ENCODE results near the gene GRIK3. TPM values are rescaled to one million over a fixed set of nuclear protein-coding genes. Genes with fewer than 3 reads are reported as not detected.
"Not testable (repeated sequence)": the region's sequence is repeated elsewhere in the genome, so short reads cannot be mapped to it uniquely, and the experiment has no call there.

Gene GRIK3
- total RNA-seq, 6 experiments from 2014 or later, result 0.07 TPM; not detected in 5

- ATAC-seq (no peak), DNase-seq (no peak)
- Histone ChIP-seq H3K36me3 (no peaks in the 10 kb centered on the region), H3K9me3 (no peaks in the 10 kb centered on the region), H3K4me3 (no peak overlapping the region), H3K27ac (no peak overlapping the region), H3K27me3 (no peaks in the 10 kb centered on the region), H3K4me1 (no peaks in the 10 kb centered on the region)
- 48% methylated on average over 15 of the region's 21 CpGs for WGBS (ENCODE audit: insufficient coverage, low coverage, low lambda C conversion rate, missing lambda C conversion rate)
- intact Hi-C loops (cut with DNase I), result no loop called here
- TF ChIP-seq POLR2A (IDR thresholded peaks at IDR 0.05), result no peak
- TF ChIP-seq, protein P1, sequence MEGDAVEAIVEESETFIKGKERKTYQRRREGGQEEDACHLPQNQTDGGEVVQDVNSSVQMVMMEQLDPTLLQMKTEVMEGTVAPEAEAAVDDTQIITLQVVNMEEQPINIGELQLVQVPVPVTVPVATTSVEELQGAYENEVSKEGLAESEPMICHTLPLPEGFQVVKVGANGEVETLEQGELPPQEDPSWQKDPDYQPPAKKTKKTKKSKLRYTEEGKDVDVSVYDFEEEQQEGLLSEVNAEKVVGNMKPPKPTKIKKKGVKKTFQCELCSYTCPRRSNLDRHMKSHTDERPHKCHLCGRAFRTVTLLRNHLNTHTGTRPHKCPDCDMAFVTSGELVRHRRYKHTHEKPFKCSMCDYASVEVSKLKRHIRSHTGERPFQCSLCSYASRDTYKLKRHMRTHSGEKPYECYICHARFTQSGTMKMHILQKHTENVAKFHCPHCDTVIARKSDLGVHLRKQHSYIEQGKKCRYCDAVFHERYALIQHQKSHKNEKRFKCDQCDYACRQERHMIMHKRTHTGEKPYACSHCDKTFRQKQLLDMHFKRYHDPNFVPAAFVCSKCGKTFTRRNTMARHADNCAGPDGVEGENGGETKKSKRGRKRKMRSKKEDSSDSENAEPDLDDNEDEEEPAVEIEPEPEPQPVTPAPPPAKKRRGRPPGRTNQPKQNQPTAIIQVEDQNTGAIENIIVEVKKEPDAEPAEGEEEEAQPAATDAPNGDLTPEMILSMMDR (IDR thresholded peaks at IDR 0.05), result no peak
Measured at GRCh38 chr1:36911561-36912364, 122.6 kb downstream of the GRIK3 start.

- Histone ChIP-seq H3K4me1 (no peaks in the 10 kb centered on the region), H3K4me3 (no peak overlapping the region), H3K9me3 (no peaks in the 10 kb centered on the region), H3K27ac (no peak overlapping the region), H3K27me3 (no peaks in the 10 kb centered on the region), H3K36me3 (no peaks in the 10 kb centered on the region)
- intact Hi-C loops (cut with DNase I), result no loop called here
- 49% methylated on average over 9 of the region's 9 CpGs for WGBS (ENCODE audit: insufficient coverage, low coverage, low lambda C conversion rate, missing lambda C conversion rate)
- ATAC-seq (no peak), DNase-seq (no peak)
- TF ChIP-seq, protein P1 (IDR thresholded peaks at IDR 0.05), result no peak
- no peak for TF ChIP-seq POLR2A (IDR thresholded peaks at IDR 0.05)
Measured at GRCh38 chr1:36910886-36911540, 123.3 kb downstream of the GRIK3 start.

DNA sequence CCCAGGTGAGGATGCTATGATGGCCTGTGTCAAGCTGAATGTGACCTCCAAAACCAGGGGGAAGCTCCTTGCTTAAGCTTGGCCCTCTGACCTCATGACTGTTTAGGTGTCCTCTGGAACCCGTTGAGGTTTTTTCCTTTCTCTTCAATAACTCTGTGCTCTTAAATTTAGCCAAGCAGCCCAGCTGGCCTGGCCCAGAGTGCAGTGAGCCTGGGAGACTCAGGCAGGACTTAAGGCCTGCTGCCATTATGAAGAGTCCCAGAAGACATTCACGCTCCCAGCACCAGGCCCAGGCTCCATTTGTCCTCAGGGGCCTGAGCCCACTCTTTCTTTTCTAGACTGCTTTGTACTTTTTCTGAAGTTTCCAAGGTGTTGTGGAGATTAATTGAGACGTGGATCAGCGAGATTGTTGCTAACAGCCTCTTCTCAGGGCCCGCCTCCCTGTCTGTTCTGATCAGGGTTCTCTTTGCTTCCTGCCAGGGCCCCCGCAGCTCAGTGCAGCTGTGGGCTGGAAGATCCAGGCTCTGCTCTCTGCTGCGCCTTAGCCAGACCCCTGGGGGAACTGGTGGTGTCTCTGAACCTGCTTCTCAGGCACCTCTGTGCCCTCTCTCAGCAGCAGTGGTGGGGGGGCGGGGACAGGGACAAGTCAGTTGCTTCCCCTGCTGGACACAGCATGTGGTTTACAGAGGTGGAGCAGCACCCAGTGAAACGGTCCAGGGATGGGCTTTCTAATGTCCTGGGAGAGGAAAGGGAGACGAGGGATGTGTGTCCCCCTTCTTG is 124.2 kb downstream of the GRIK3 start:
- DNase-seq (no peak), ATAC-seq (no peak)
- Histone ChIP-seq H3K36me3 (no peaks in the 10 kb centered on the region), H3K27me3 (no peaks in the 10 kb centered on the region), H3K9me3 (no peaks in the 10 kb centered on the region), H3K4me1 (no peaks in the 10 kb centered on the region), H3K4me3 (no peak overlapping the region), H3K27ac (no peak overlapping the region)
- TF ChIP-seq, protein P1 (IDR thresholded peaks at IDR 0.05), result no peak
- TF ChIP-seq POLR2A (IDR thresholded peaks at IDR 0.05), result no peak
- 42% methylated on average over 9 of the region's 10 CpGs for WGBS (ENCODE audit: insufficient coverage, low coverage, low lambda C conversion rate, missing lambda C conversion rate)
- intact Hi-C loops (cut with DNase I), result no loop called here

- intact Hi-C loops (cut with DNase I); H3K4me1 ChIP-seq; ATAC-seq; H3K27ac ChIP-seq; H3K9me3 ChIP-seq; H3K4me3 ChIP-seq; H3K36me3 ChIP-seq; DNase-seq; H3K27me3 ChIP-seq: not testable (repeated sequence)
- 64% methylated on average over 6 of the region's 10 CpGs for WGBS (ENCODE audit: insufficient coverage, low coverage, low lambda C conversion rate, missing lambda C conversion rate)
Measured at GRCh38 chr1:36909359-36909758, 125.0 kb downstream of the GRIK3 start.

Measured in right lobe of liver (tissue), 6 donors.